HG03039 (cell line): Measurements from ENCODE around the gene ABCC9.

Experiments used
- ATAC-seq: cut with Tn5 transposase; IDR thresholded peaks from one replicate; pipeline ENCODE4 v1.9.1; 2021; ENCODE audit warnings: mild to moderate bottlenecking, moderate library complexity; ENCODE audit not compliant: unreplicated experiment

ABCC9 gene

GRCh38 chr12:21776175-21776574 is 165.1 kb downstream of the ABCC9 start:
- no peak for ATAC-seq

GRCh38 chr12:21775133-21775820 is 165.9 kb downstream of the ABCC9 start:
- no peak for ATAC-seq

- no peak for ATAC-seq
These were observed 166.7 kb downstream of the ABCC9 start, which contains the start of gene KCNJ8 for GRCh38 chr12:21774358-21775132. Gene KCNJ8 (minus strand): TSS chr12:21774706. CDS start chr12:21773616, 1,090 bp downstream.

- no peak for ATAC-seq
These were observed 167.4 kb downstream of the ABCC9 start for GRCh38 chr12:21773806-21774205.

GRCh38 chr12:21773263-21773741 is 167.9 kb downstream of the ABCC9 start:
- no peak for ATAC-seq

GRCh38 chr12:21771311-21771710 is 169.9 kb downstream of the ABCC9 start:
- no peak for ATAC-seq

GRCh38 chr12:21769307-21769706 is 171.9 kb downstream of the ABCC9 start:
- ATAC-seq = no peak

GRCh38 chr12:21766403-21766802 is 174.8 kb downstream of the ABCC9 start:
- no peak for ATAC-seq

GRCh38 chr12:21764950-21765349 is 176.3 kb downstream of the ABCC9 start:
- no peak for ATAC-seq

GRCh38 chr12:21764065-21764464 is 177.2 kb downstream of the ABCC9 start:
- ATAC-seq = no peak

- ATAC-seq = no peak
These were observed 177.7 kb downstream of the ABCC9 start for GRCh38 chr12:21763531-21763930.

- ATAC-seq = no peak
These were observed 181.5 kb downstream of the ABCC9 start for GRCh38 chr12:21759737-21760136.

- no peak for ATAC-seq
These were observed 183.5 kb downstream of the ABCC9 start for GRCh38 chr12:21757735-21758134.

GRCh38 chr12:21756699-21757098 is 184.5 kb downstream of the ABCC9 start:
- ATAC-seq = no peak

- no peak for ATAC-seq
These were observed 189.7 kb downstream of the ABCC9 start for GRCh38 chr12:21751517-21751916.
